ENCODE data around the gene RNF31. TPM values are rescaled to one million over a fixed set of nuclear protein-coding genes. Genes with fewer than 3 reads are reported as not detected.

RNF31 gene
- polyA plus RNA-seq, 1 donor from 2014 or later: 98.7 TPM

- H2AFZ ChIP-seq (ENCODE audit: low read depth, low read length): no peak overlapping the region
- no peaks in the 10 kb centered on the region for H3K9me2 ChIP-seq (ENCODE audit: insufficient read depth, low read length)
- no peaks in the 10 kb centered on the region for H3K9me3 ChIP-seq (ENCODE audit: low read length)
- H3K79me2 ChIP-seq (replicated peaks; ENCODE audit: insufficient read depth, low read length): peaks cover 3% of the 10 kb centered on the region
- no peak overlapping the region for H3K27ac ChIP-seq (ENCODE audit: low read length)
- H3F3A ChIP-seq (ENCODE audit: insufficient read depth, low read length, poor library complexity, severe bottlenecking): no peaks in the 10 kb centered on the region
- peak overlapping the region; percentile 84 for H3K4me2 ChIP-seq (ENCODE audit: low read length)
- no peaks in the 10 kb centered on the region for H3K27me3 ChIP-seq (ENCODE audit: insufficient read depth, low read depth, low read length)
- TF ChIP-seq REST (IDR thresholded peaks at IDR 0.05; ENCODE audit: borderline replicate concordance) (no peak), SMC3 (conservative IDR thresholded peaks at IDR 0.05; ENCODE audit: poor library complexity) (no peak), RAD21 (conservative IDR thresholded peaks at IDR 0.05) (no peak), MXI1 (conservative IDR thresholded peaks at IDR 0.05; ENCODE audit: poor library complexity, severe bottlenecking) (no peak), EP300 (conservative IDR thresholded peaks at IDR 0.05; ENCODE audit: poor library complexity, severe bottlenecking) (no peak), TAF1 (IDR thresholded peaks at IDR 0.05; ENCODE audit: low read depth) (no peak), EZH2 (IDR thresholded peaks at IDR 0.05; ENCODE audit: borderline replicate concordance, insufficient read depth, low read length, poor library complexity, severe bottlenecking) (no peak)
- no peaks in the 10 kb centered on the region for H3K36me3 ChIP-seq (ENCODE audit: insufficient read depth, low read length)
- no peak overlapping the region for H3K9ac ChIP-seq (ENCODE audit: low read length)
- H4K20me1 ChIP-seq (ENCODE audit: insufficient read depth): peaks cover 4% of the 10 kb centered on the region
- H3K4me3 ChIP-seq (ENCODE audit: low read length): peak overlapping the region; percentile 92
Measured at GRCh38 chr14:24187539-24187915, 40.2 kb downstream of the RNF31 start.

GRCh38 chr14:24188251-24189058, 41.2 kb downstream of the RNF31 start, which contains the start of gene IPO4:
Gene IPO4 (minus strand): TSS chr14:24188816. CDS start chr14:24188787, 29 bp downstream.
- Histone ChIP-seq H3K27ac (ENCODE audit: low read length) (peak within 1 kb of the TSS; percentile 24), H3K4me2 (ENCODE audit: low read length) (peak within 1 kb of the TSS; percentile 84), H3K36me3 (ENCODE audit: insufficient read depth, low read length) (no peaks in the 10 kb centered on the region), H3K27me3 (ENCODE audit: insufficient read depth, low read depth, low read length) (no peaks in the 10 kb centered on the region), H3F3A (ENCODE audit: insufficient read depth, low read length, poor library complexity, severe bottlenecking) (no peaks in the 10 kb centered on the region), H2AFZ (ENCODE audit: low read depth, low read length) (no peak within 1 kb of the TSS), H3K79me2 (replicated peaks; ENCODE audit: insufficient read depth, low read length) (peaks cover 3% of the 10 kb centered on the region), H3K9me3 (ENCODE audit: low read length) (no peaks in the 10 kb centered on the region), H3K9ac (ENCODE audit: low read length) (peak within 1 kb of the TSS; percentile 65), H3K9me2 (ENCODE audit: insufficient read depth, low read length) (no peaks in the 10 kb centered on the region), H3K4me3 (ENCODE audit: low read length) (peak within 1 kb of the TSS; percentile 92), H4K20me1 (ENCODE audit: insufficient read depth) (peaks cover 4% of the 10 kb centered on the region)
- TF ChIP-seq MXI1 (conservative IDR thresholded peaks at IDR 0.05; ENCODE audit: poor library complexity, severe bottlenecking) (peak; percentile 99), SMC3 (conservative IDR thresholded peaks at IDR 0.05; ENCODE audit: poor library complexity) (peak; percentile 57), EP300 (conservative IDR thresholded peaks at IDR 0.05; ENCODE audit: poor library complexity, severe bottlenecking) (peak; percentile 60), EZH2 (IDR thresholded peaks at IDR 0.05; ENCODE audit: borderline replicate concordance, insufficient read depth, low read length, poor library complexity, severe bottlenecking) (no peak), RAD21 (conservative IDR thresholded peaks at IDR 0.05) (peak; percentile 40), TAF1 (IDR thresholded peaks at IDR 0.05; ENCODE audit: low read depth) (peak; percentile 41), REST (IDR thresholded peaks at IDR 0.05; ENCODE audit: borderline replicate concordance) (no peak), POLR2AphosphoS5 (IDR thresholded peaks at IDR 0.05) (peak; percentile 36), CTCF (IDR thresholded peaks at IDR 0.05; ENCODE audit: poor library complexity, severe bottlenecking) (no peak)

Measured in neural cell (in vitro differentiated cells).